ENCODE data around the gene NAV3.

DNA sequence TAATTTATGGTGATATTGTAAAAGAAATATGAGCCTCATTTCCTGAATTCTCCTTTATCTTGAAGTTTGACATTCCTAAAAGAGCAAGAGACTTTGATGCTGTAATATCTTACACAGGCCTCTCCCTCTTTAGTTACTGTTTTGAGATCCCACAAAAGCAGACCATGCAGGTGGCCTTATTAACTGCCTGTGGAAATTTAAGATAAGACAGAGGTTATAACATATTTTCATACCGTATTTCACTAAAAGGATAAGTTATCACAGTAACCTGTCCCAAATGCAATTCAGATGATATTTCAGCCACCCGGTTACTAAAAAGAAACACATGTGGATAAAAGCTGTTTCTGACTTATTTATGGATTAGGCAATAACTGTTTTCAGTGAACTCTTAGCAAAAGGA, 150.1 kb downstream of the NAV3 start:
- TF ChIP-seq, protein P1, sequence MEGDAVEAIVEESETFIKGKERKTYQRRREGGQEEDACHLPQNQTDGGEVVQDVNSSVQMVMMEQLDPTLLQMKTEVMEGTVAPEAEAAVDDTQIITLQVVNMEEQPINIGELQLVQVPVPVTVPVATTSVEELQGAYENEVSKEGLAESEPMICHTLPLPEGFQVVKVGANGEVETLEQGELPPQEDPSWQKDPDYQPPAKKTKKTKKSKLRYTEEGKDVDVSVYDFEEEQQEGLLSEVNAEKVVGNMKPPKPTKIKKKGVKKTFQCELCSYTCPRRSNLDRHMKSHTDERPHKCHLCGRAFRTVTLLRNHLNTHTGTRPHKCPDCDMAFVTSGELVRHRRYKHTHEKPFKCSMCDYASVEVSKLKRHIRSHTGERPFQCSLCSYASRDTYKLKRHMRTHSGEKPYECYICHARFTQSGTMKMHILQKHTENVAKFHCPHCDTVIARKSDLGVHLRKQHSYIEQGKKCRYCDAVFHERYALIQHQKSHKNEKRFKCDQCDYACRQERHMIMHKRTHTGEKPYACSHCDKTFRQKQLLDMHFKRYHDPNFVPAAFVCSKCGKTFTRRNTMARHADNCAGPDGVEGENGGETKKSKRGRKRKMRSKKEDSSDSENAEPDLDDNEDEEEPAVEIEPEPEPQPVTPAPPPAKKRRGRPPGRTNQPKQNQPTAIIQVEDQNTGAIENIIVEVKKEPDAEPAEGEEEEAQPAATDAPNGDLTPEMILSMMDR (IDR thresholded peaks at IDR 0.05; ENCODE audit: low read depth, low read length, poor library complexity, severe bottlenecking), result no peak
- no peak for TF ChIP-seq EZH2phosphoT487 (IDR thresholded peaks at IDR 0.05; ENCODE audit: borderline replicate concordance, low read length)
